RWPE1 (cell line): Measurements from ENCODE around the gene RMDN2.
A peak's percentile ranks its signal among the peaks of the same experiment; 100 is the strongest.

Source experiments
- CTCF ChIA-PET: fragments of 350-600 bp; sonication (Branson Sonifier 250); formaldehyde crosslinking; extraction: SDS; loops from one replicate; lab custom pipeline; 2021; lab: Yijun Ruan, JAX
- POLR2A ChIA-PET: fragments of 400-600 bp; formaldehyde crosslinking; extraction: SDS; loops from one replicate; lab custom pipeline; 2020; ENCODE audit warnings: antibody characterized with exemption; ENCODE audit not compliant: low non-redundant PET; lab: Yijun Ruan, JAX
- DNase-seq: peaks from one replicate; pipeline ENCODE4 v3.0.0; 2012; ENCODE audit warnings: low spot score
- H3K27ac ChIP-seq: fragments of 450-650 bp; 2 replicates; pipeline ENCODE4 v1.5.1; 2017
- CTCF ChIP-seq: fragments of 450-650 bp; conservative IDR thresholded peaks from 2 replicates; pipeline ENCODE4 v1.5.1; 2017; ENCODE audit warnings: low read depth, mild to moderate bottlenecking

RMDN2 gene

GRCh38 chr2:37969731-37970130, 44.6 kb downstream of the RMDN2 start:
- ChIA-PET POLR2A (no interaction called here), CTCF (no interaction called here)
- H3K27ac ChIP-seq = no peak overlapping the region
- no peak for DNase-seq
- no peak for TF ChIP-seq CTCF

GRCh38 chr2:37971971-37972370, 46.9 kb downstream of the RMDN2 start:
- ChIA-PET POLR2A (no interaction called here), CTCF (no interaction called here)
- no peak overlapping the region for H3K27ac ChIP-seq
- no peak for TF ChIP-seq CTCF
- DNase-seq = no peak

GRCh38 chr2:37973615-37974353, 48.7 kb downstream of the RMDN2 start:
- TF ChIP-seq CTCF = no peak
- H3K27ac ChIP-seq = no peak overlapping the region
- CTCF ChIA-PET = interaction anchor here (0.6 to 1.0 kb wide), 2 partner anchors 16 to 102 kb away, joined by 3 to 4 read pairs; partner anchors contain the start of gene CYP1B1
- DNase-seq = no peak
- POLR2A ChIA-PET = no interaction called here

- DNase-seq = no peak
- no peak for TF ChIP-seq CTCF
- ChIA-PET CTCF (no interaction called here), POLR2A (no interaction called here)
- no peak overlapping the region for H3K27ac ChIP-seq
Observed at GRCh38 chr2:37975808-37976207, 50.7 kb downstream of the RMDN2 start.

GRCh38 chr2:37976411-37976810, 51.3 kb downstream of the RMDN2 start:
- ChIA-PET POLR2A (no interaction called here), CTCF (no interaction called here)
- TF ChIP-seq CTCF = no peak
- H3K27ac ChIP-seq = no peak overlapping the region
- DNase-seq = no peak

GRCh38 chr2:37982147-37982582, 57.1 kb downstream of the RMDN2 start:
- CTCF ChIA-PET = interaction anchor here (0.6 to 1.1 kb wide), 16 partner anchors 11 to 1647 kb away, joined by 3 to 8 read pairs (median 4); no protein-coding TSS in a partner anchor
- peak; percentile 22 for DNase-seq
- no peak overlapping the region for H3K27ac ChIP-seq
- peak; percentile 83 for TF ChIP-seq CTCF
- POLR2A ChIA-PET = no interaction called here
